ENCODE results near the gene TAF5L. TPM values are rescaled to one million over a fixed set of nuclear protein-coding genes. Genes with fewer than 3 reads are reported as not detected.

The TAF5L gene
- total RNA-seq (ENCODE audit: unreplicated experiment), result 25.3 TPM
- long read RNA-seq, partial matches to known transcripts, result 0 of 2 reads
- long read RNA-seq, other reads (novel, unspliced or antisense), result 2 of 2 reads

DNA sequence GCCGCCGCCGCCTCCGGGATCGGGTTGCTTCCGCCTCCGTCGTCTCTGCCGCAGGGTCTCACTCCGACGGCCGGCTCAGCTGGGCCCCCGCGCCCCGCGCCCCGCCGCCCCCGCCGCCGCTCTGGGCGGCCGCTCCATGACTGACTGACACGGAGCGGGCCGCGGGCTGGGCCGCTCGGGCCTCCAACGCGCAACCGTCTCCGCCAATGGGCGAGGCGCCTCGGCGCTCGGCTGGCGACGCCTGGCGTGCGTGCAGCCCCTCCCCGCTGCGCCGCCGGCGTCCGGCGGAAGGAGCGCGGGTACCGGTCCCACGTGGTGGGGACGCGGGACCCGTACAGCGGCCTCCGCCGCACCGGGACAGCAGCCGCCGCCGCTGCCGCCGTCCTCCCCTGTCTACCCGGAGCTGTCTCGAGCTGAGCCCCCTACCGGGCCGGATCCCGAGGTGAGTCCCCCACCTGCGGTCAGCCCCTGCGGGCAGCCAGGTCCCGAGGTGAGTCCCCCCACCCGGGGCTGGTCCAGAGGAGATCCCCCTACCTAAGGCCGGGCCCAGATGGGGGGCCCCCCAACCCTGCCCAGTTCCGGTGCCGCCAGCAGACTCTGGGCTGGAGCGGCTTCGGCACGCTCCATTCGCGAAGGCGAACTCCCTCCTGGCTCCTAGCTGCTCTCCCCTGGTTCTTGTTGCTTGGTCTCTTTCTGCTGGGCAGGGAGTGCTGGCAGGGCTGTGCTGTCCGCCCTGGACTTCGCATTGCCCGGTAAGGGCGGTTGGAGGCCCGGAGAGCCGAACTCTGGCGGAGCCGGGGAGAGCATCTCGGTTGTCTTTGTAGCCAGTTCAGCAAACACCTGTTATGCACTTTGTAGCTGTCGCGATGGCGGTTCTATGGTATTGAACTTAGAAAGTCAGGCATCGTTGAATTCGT, at the start of gene TAF5L, which contains the start of gene URB2:
Gene TAF5L (minus strand): TSS at position 208 of the 917 bp plus-strand sequence. CDS start 11,640 bp downstream, outside the sequence.
Gene URB2 (plus strand): TSS at position 333 of the 917 bp plus-strand sequence. CDS start 1,387 bp downstream, outside the sequence.
- peak; percentile 87 for DNase-seq (ENCODE audit: low spot score)
- H3K27ac Mint-ChIP-seq (ENCODE audit: unreplicated experiment), result peak within 1 kb of the TSS; percentile 87
- no peaks in the 10 kb centered on the region for H3K9me3 Mint-ChIP-seq (ENCODE audit: unreplicated experiment)
- H3K36me3 Mint-ChIP-seq (ENCODE audit: low read depth, unreplicated experiment), result peaks cover 7% of the 10 kb centered on the region
- TF ChIP-seq, protein P1, sequence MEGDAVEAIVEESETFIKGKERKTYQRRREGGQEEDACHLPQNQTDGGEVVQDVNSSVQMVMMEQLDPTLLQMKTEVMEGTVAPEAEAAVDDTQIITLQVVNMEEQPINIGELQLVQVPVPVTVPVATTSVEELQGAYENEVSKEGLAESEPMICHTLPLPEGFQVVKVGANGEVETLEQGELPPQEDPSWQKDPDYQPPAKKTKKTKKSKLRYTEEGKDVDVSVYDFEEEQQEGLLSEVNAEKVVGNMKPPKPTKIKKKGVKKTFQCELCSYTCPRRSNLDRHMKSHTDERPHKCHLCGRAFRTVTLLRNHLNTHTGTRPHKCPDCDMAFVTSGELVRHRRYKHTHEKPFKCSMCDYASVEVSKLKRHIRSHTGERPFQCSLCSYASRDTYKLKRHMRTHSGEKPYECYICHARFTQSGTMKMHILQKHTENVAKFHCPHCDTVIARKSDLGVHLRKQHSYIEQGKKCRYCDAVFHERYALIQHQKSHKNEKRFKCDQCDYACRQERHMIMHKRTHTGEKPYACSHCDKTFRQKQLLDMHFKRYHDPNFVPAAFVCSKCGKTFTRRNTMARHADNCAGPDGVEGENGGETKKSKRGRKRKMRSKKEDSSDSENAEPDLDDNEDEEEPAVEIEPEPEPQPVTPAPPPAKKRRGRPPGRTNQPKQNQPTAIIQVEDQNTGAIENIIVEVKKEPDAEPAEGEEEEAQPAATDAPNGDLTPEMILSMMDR (IDR thresholded peaks at IDR 0.05; ENCODE audit: unreplicated experiment), result peak; percentile 24
- peaks cover 30% of the 10 kb centered on the region for H3K4me1 Mint-ChIP-seq (ENCODE audit: unreplicated experiment)
- H3K27me3 Mint-ChIP-seq (ENCODE audit: unreplicated experiment), result peaks cover 4% of the 10 kb centered on the region
- H3K4me3 Mint-ChIP-seq (ENCODE audit: unreplicated experiment), result peak within 1 kb of the TSS; percentile 98

DNA sequence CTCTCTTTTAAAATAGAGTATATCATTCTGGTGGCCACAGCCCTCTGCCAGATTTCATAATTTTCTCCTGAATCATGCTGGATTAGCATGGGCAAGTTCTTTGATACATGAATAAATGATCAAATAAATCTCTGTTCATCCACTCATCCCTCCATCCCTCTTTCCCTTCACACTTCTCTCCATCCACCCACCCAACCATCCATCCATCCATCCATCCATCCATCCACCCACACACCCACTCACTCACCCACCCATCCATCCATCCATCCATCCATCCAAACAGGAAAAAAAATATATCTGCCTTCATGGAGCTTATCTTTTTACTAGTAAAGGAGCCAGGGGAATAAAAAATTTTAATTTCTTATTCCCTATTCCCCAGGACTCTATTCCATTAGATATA, 49.5 kb upstream of the TAF5L start:
- TF ChIP-seq, protein P1 (IDR thresholded peaks at IDR 0.05; ENCODE audit: unreplicated experiment), result no peak
- H3K9me3 Mint-ChIP-seq (ENCODE audit: unreplicated experiment), result no peaks in the 10 kb centered on the region
- H3K4me1 Mint-ChIP-seq (ENCODE audit: unreplicated experiment), result no peaks in the 10 kb centered on the region
- H3K36me3 Mint-ChIP-seq (ENCODE audit: low read depth, unreplicated experiment), result no peaks in the 10 kb centered on the region
- H3K27ac Mint-ChIP-seq (ENCODE audit: unreplicated experiment), result no peak overlapping the region
- no peaks in the 10 kb centered on the region for H3K27me3 Mint-ChIP-seq (ENCODE audit: unreplicated experiment)
- DNase-seq (ENCODE audit: low spot score), result no peak
- H3K4me3 Mint-ChIP-seq (ENCODE audit: unreplicated experiment), result no peak overlapping the region

DNA sequence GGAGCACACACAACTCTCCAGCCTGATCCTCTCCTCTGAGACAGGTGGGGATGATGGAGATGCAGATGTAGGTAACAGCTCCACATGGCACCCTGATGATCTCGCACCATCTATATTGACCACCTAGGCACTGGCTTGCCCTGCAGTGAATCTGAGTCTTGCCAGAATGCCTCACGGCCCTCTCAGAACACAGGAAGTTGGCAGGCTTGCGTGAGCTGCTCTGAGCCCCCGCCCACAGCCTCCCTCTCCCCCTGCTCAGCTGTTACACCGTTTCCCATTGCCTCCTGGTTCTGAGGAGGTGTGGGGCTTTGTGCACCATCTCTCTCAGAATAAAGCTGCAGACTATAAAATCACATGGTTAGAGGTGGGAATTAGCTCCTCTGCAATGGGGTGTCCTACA, 48.1 kb upstream of the TAF5L start:
- H3K4me3 Mint-ChIP-seq (ENCODE audit: unreplicated experiment), result no peak overlapping the region
- DNase-seq (ENCODE audit: low spot score), result no peak
- H3K27ac Mint-ChIP-seq (ENCODE audit: unreplicated experiment), result no peak overlapping the region
- TF ChIP-seq, protein P1 (IDR thresholded peaks at IDR 0.05; ENCODE audit: unreplicated experiment), result no peak
- H3K36me3 Mint-ChIP-seq (ENCODE audit: low read depth, unreplicated experiment), result no peaks in the 10 kb centered on the region
- H3K9me3 Mint-ChIP-seq (ENCODE audit: unreplicated experiment), result no peaks in the 10 kb centered on the region
- no peaks in the 10 kb centered on the region for H3K27me3 Mint-ChIP-seq (ENCODE audit: unreplicated experiment)
- H3K4me1 Mint-ChIP-seq (ENCODE audit: unreplicated experiment), result no peaks in the 10 kb centered on the region

DNA sequence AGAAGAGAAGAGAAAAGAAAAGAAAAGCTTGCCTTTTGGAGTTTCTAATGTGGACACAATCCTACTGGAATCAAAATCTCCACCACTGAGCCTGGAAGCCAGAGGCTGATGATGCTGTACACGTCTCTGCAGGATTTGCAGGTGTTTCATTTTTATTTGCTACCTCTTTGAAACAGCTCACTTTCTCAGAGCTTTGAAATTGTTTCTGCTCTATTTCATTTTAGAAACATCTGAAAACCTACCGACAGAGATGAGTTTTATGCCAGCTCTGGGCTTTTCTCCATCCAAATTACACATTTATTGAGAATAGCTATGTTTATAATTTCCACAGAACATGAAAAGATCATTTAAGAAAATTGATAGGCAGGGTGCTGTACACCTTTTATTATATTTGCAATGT, 46.3 kb upstream of the TAF5L start:
- no peaks in the 10 kb centered on the region for H3K4me1 Mint-ChIP-seq (ENCODE audit: unreplicated experiment)
- H3K27me3 Mint-ChIP-seq (ENCODE audit: unreplicated experiment), result no peaks in the 10 kb centered on the region
- DNase-seq (ENCODE audit: low spot score), result no peak
- H3K27ac Mint-ChIP-seq (ENCODE audit: unreplicated experiment), result no peak overlapping the region
- no peak overlapping the region for H3K4me3 Mint-ChIP-seq (ENCODE audit: unreplicated experiment)
- no peaks in the 10 kb centered on the region for H3K9me3 Mint-ChIP-seq (ENCODE audit: unreplicated experiment)
- H3K36me3 Mint-ChIP-seq (ENCODE audit: low read depth, unreplicated experiment), result no peaks in the 10 kb centered on the region
- TF ChIP-seq, protein P1 (IDR thresholded peaks at IDR 0.05; ENCODE audit: unreplicated experiment), result no peak

DNA sequence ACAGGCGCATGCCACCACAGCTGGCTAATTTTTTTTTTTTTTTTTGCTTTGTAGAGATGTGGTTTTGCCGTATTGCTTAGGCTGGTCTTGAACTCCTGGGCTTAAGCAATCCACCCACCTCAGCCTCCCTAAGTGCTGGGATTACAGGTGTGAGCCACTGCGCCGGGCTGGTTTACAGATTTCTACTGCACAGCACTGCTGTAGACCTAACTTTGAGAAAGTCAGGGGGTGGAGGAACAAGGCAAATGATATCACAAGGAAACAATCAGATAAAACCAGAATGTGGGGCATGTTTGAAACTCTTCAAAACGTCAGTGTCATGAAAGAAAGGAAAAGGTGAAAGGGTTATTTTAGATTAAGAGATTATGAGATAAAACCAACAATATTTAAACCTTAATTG, 45.4 kb upstream of the TAF5L start:
- no peaks in the 10 kb centered on the region for H3K9me3 Mint-ChIP-seq (ENCODE audit: unreplicated experiment)
- no peak overlapping the region for H3K27ac Mint-ChIP-seq (ENCODE audit: unreplicated experiment)
- H3K27me3 Mint-ChIP-seq (ENCODE audit: unreplicated experiment), result no peaks in the 10 kb centered on the region
- TF ChIP-seq, protein P1 (IDR thresholded peaks at IDR 0.05; ENCODE audit: unreplicated experiment), result no peak
- H3K36me3 Mint-ChIP-seq (ENCODE audit: low read depth, unreplicated experiment), result no peaks in the 10 kb centered on the region
- DNase-seq (ENCODE audit: low spot score), result no peak
- no peak overlapping the region for H3K4me3 Mint-ChIP-seq (ENCODE audit: unreplicated experiment)
- no peaks in the 10 kb centered on the region for H3K4me1 Mint-ChIP-seq (ENCODE audit: unreplicated experiment)
